ENCODE measurements around the gene CRYL1.

GRCh38 chr13:20442798-20443381 lies 82.8 kb downstream of the CRYL1 start:
- no peak for TF ChIP-seq POU5F1 (IDR thresholded peaks at IDR 0.05; ENCODE audit: borderline replicate concordance, low read depth, low read length, partially characterized antibody)
- TF ChIP-seq ARNT (IDR thresholded peaks at IDR 0.05), result no peak
- no peak for TF ChIP-seq YY1 (IDR thresholded peaks at IDR 0.05; ENCODE audit: borderline replicate concordance in 1 of 3, control insufficient read depth in 1 of 3, extremely low read depth in 1 of 3, insufficient read depth in 3 of 3, insufficient read length in 1 of 3, insufficient replicate concordance in 2 of 3, low read depth in 1 of 3, low read length in 2 of 3)
- no peak for TF ChIP-seq E2F6 (IDR thresholded peaks at IDR 0.05; ENCODE audit: borderline replicate concordance in 1 of 2, extremely low read depth in 1 of 2, insufficient read depth in 1 of 2, insufficient read length in 1 of 2, low read depth in 1 of 2, low read length in 1 of 2, poor library complexity in 1 of 2, severe bottlenecking in 1 of 2)
- TF ChIP-seq KLF16 (IDR thresholded peaks at IDR 0.05), result no peak
- TF ChIP-seq ASH1L (IDR thresholded peaks at IDR 0.05; ENCODE audit: borderline replicate concordance, low read depth, partially characterized antibody), result no peak
- TF ChIP-seq, protein P1, sequence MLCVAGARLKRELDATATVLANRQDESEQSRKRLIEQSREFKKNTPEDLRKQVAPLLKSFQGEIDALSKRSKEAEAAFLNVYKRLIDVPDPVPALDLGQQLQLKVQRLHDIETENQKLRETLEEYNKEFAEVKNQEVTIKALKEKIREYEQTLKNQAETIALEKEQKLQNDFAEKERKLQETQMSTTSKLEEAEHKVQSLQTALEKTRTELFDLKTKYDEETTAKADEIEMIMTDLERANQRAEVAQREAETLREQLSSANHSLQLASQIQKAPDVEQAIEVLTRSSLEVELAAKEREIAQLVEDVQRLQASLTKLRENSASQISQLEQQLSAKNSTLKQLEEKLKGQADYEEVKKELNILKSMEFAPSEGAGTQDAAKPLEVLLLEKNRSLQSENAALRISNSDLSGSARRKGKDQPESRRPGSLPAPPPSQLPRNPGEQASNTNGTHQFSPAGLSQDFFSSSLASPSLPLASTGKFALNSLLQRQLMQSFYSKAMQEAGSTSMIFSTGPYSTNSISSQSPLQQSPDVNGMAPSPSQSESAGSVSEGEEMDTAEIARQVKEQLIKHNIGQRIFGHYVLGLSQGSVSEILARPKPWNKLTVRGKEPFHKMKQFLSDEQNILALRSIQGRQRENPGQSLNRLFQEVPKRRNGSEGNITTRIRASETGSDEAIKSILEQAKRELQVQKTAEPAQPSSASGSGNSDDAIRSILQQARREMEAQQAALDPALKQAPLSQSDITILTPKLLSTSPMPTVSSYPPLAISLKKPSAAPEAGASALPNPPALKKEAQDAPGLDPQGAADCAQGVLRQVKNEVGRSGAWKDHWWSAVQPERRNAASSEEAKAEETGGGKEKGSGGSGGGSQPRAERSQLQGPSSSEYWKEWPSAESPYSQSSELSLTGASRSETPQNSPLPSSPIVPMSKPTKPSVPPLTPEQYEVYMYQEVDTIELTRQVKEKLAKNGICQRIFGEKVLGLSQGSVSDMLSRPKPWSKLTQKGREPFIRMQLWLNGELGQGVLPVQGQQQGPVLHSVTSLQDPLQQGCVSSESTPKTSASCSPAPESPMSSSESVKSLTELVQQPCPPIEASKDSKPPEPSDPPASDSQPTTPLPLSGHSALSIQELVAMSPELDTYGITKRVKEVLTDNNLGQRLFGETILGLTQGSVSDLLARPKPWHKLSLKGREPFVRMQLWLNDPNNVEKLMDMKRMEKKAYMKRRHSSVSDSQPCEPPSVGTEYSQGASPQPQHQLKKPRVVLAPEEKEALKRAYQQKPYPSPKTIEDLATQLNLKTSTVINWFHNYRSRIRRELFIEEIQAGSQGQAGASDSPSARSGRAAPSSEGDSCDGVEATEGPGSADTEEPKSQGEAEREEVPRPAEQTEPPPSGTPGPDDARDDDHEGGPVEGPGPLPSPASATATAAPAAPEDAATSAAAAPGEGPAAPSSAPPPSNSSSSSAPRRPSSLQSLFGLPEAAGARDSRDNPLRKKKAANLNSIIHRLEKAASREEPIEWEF (CRISPR knock-in tag; IDR thresholded peaks at IDR 0.05), result no peak
- TF ChIP-seq GTF3C2 (IDR thresholded peaks at IDR 0.05; ENCODE audit: borderline replicate concordance, extremely low read depth, insufficient read length), result no peak
- no peak for TF ChIP-seq POLR2AphosphoS5 (IDR thresholded peaks at IDR 0.05; ENCODE audit: control insufficient read depth, insufficient read depth, low read depth, low read length)

All from K562 (cell line).